GM18951 (cell line): ENCODE data around the gene SFRP5.

Experiments used
- POLR2A ChIP-seq: IDR thresholded peaks from 4 replicates; pipeline ENCODE4 v1.6.1; 2011; ENCODE audit warnings: mild to moderate bottlenecking; ENCODE audit not compliant: insufficient read length, insufficient read depth; ENCODE audit errors: extremely low read depth
- in situ Hi-C: fragments of 300-500 bp; cut with MboI; formaldehyde crosslinking; loops from one replicate; pipeline ENCODE4 v1.12.0; 2022; ENCODE audit warnings: low sequenced_read_pairs, mixed read lengths, inconsistent platforms; ENCODE audit not compliant: unreplicated experiment

Gene SFRP5

GRCh38 chr10:97732052-97732359 is 39.8 kb downstream of the SFRP5 start:
- in situ Hi-C loops = no loop called here
- TF ChIP-seq POLR2A = no peak

DNA sequence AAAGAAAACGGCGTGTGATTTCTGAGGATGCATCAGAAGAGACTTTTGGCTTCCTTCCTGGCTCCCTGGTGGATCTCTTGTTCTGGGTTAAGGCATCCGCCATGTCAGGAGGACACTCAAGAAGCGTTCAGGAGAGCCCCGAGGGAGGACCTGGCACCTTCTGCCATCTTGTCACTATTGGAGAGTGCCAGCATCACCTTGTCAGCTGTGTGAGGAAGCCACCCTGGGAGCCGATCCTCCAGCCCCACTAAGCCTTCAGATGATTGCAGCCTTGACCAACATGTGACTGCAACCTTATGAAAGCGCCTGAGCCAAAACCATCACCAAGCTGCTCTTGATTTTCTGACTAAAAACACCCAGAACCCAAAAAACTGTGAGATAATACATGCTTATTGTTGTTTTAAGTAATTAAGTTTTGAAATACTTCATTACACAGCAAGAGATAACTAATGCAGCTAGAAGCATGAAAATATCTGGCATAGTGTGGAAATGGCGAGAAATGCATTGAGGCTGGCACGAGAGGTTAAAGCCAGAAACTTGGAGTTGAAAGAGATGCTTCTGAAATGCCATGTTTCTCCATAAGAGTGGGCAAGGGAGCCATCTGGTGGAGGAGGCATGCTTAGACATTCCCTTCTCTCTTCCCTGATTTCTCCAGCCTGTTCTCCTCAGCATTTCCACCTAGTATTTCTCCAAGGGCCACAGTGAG is 40.3 kb downstream of the SFRP5 start:
- in situ Hi-C loops = no loop called here
- TF ChIP-seq POLR2A = no peak

DNA sequence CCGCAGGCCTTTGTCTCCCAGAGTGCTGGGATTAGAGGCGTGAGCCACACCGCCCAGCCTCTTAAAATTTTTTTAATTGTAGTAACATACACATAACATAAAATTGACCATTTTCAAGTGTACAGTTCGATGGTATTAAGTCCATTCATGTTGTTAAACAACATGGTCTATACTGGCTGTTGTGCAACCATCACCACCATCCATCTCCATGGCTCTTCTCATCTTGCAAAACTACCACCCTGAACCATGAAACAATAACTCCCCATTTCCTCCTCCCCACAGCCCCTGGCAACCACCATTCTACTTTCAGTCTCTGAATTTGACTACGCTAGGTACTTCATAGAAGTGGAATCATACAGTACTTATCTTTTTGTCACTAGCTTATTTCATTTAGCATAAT is 42.8 kb downstream of the SFRP5 start:
- TF ChIP-seq POLR2A = no peak
- in situ Hi-C loops = no loop called here

- in situ Hi-C loops = no loop called here
These were observed 45.1 kb downstream of the SFRP5 start for GRCh38 chr10:97726636-97727178.

GRCh38 chr10:97724341-97724941 is 47.4 kb downstream of the SFRP5 start:
- in situ Hi-C loops = no loop called here
- TF ChIP-seq POLR2A = no peak

More at GRCh38 chr10:97726636-97727178, 45.1 kb downstream of the SFRP5 start:
- TF ChIP-seq POLR2A = no peak

- TF ChIP-seq POLR2A = no peak
- in situ Hi-C loops = no loop called here
These were observed 48.8 kb downstream of the SFRP5 start for GRCh38 chr10:97723001-97723400.

- TF ChIP-seq POLR2A = no peak
- in situ Hi-C loops = no loop called here
These were observed 49.7 kb downstream of the SFRP5 start for GRCh38 chr10:97721871-97722780.

DNA sequence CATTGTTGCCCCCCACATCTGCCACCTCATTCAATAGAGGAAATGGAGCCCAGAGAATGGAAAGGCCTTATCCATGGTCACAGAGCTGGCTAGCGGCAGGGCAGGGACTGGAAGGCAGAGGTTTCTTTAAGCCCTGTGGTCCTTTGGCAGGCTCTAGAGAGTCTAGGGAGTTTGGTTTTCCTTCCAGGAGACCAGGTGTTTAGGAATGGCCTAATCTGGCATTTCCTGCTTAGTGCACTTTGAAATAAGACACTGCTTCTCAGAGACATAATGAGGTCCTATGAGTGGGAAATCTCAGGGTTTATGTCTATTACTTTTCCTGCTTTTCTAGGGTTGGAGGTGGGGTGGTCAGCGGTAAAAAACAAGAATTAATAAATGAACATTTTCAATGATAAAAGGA is 52.2 kb downstream of the SFRP5 start:
- in situ Hi-C loops = no loop called here
- TF ChIP-seq POLR2A = no peak

DNA sequence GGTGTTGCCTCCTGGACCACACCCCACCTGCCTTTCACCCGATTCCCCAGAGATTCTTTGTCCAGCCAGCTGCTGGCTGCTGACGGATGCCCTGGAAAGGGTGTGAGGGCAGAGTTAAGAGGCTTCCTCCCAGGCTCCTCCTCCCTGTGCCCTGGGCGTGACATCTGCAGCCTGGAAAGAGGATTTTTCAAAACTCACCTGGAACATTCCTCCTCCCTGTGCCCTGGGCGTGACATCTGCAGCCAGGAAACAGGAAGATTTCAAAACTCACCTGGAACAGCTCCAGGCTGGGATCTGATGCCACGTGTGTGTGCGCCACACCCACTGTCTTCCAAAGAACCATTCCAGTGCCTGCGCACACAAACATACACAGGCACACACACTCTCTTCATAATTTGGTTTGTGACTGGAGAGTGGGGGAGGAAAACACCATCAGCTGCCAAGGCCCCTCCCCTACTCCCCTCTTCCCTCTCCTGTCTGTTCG is 53.1 kb downstream of the SFRP5 start:
- in situ Hi-C loops = no loop called here
- no peak for TF ChIP-seq POLR2A

DNA sequence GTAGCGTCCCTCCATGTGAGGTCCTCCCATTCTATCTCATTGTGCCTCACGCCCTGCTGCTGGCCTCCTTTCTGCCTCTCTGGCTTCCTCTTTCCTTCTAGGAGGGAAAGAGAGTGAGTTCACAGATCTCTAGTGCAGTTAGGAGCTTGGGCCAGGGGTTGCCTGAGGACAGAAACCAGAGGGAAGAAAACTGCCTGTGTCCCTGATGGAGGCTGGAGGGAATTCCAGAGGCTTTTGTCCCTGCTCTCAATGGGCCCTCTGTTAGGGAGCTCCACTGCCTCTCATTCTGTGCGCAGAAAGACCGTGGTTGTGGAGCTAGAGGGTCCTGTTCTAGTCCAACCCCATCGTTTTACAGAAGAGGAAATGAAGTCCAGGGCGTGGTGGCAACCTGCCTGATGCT is 53.6 kb downstream of the SFRP5 start:
- in situ Hi-C loops = no loop called here
- TF ChIP-seq POLR2A = no peak

DNA sequence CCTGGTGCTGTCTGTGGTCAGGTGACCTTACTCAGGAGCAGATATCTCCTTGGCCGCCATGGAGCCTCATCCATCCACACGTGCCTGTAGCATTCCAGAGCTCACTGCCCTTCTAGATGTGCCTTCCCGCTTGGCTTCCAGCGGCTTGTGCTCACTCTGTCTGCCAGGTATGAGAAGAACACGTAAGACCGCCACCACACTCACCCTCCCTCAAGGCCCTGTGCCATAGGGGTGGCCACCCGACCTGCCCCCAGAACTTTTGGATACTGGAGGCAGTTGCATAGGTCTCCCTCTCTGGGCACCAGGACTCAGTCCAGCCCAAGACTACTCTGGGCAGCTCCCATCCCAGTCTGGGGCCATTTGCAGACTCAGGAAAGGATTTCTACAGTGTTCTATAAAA is 54.2 kb downstream of the SFRP5 start:
- in situ Hi-C loops = no loop called here
- TF ChIP-seq POLR2A = no peak
